NB4 (cell line): ENCODE data around the gene AQP1.

ENCODE experiments used
- MYC ChIP-seq: IDR thresholded peaks from 2 replicates; pipeline ENCODE4 v1.6.1; 2011; ENCODE audit warnings: low read depth, low read length
- POLR2A ChIP-seq: IDR thresholded peaks from 2 replicates; pipeline ENCODE4 v1.6.1; 2011; ENCODE audit warnings: mild to moderate bottlenecking; ENCODE audit not compliant: insufficient read length; ENCODE audit errors: extremely low read depth
- TF ChIP-seq, protein P1 (sequence below): IDR thresholded peaks from one replicate; pipeline ENCODE4 v1.5.1; 2012; ENCODE audit warnings: low read depth, low read length
- TF ChIP-seq, protein P2 (sequence below): IDR thresholded peaks from 2 replicates; pipeline ENCODE4 v1.6.1; 2011; ENCODE audit warnings: low read depth, low read length

DNA sequence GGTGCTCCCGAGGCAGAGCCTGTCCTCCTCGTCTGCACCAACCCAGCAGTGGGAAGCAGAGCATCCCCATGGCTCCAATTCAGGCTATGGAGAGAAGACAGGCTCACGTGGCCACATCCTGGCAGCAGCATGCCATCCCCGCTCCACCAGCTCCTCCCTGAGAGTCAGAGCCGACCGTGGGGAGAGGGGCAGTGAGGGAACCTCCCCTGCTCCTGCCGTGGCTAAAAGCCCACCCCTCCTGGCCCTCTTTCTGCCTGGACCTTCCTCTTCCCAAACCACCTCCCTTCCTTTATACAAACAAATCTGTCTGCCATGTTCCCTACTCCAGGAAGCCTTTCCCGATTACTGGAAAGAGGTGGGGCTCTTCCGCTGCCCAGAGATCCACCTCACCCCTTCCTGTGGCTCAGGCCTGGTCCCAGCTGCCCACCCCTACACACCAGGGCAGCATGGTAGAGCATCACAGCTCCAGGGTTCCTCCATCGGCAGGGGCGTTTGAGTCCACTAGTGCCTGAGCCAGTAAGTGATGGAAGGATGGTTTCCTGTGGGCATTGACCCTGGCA, 10.8 kb upstream of the AQP1 start:
- TF ChIP-seq, protein P1, sequence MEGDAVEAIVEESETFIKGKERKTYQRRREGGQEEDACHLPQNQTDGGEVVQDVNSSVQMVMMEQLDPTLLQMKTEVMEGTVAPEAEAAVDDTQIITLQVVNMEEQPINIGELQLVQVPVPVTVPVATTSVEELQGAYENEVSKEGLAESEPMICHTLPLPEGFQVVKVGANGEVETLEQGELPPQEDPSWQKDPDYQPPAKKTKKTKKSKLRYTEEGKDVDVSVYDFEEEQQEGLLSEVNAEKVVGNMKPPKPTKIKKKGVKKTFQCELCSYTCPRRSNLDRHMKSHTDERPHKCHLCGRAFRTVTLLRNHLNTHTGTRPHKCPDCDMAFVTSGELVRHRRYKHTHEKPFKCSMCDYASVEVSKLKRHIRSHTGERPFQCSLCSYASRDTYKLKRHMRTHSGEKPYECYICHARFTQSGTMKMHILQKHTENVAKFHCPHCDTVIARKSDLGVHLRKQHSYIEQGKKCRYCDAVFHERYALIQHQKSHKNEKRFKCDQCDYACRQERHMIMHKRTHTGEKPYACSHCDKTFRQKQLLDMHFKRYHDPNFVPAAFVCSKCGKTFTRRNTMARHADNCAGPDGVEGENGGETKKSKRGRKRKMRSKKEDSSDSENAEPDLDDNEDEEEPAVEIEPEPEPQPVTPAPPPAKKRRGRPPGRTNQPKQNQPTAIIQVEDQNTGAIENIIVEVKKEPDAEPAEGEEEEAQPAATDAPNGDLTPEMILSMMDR = no peak
- no peak for TF ChIP-seq POLR2A
- no peak for TF ChIP-seq MYC
- TF ChIP-seq, protein P2, sequence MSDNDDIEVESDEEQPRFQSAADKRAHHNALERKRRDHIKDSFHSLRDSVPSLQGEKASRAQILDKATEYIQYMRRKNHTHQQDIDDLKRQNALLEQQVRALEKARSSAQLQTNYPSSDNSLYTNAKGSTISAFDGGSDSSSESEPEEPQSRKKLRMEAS = no peak
